H1 (cell line): ENCODE measurements around the gene IGLL5. TPM values are rescaled to one million over a fixed set of nuclear protein-coding genes. Genes with fewer than 3 reads are reported as not detected.

Experiments
- CTCF ChIA-PET: fragments of 300-600 bp; sonication (Branson Sonifier 250); formaldehyde crosslinking; loops from one replicate; lab custom pipeline; 2021; ENCODE audit not compliant: partially characterized antibody; lab: Charles Lee
- POLR2A ChIA-PET: fragments of 300-600 bp; sonication (Branson Sonifier 250); formaldehyde crosslinking; loops from one replicate; lab custom pipeline; 2021; ENCODE audit warnings: inconsistent platforms; ENCODE audit not compliant: partially characterized antibody; lab: Charles Lee
- DNase-seq, 2 experiments: peaks; one replicate each; pipeline versions ENCODE4 v3.0.0 to v3.0.0-alpha.2; 2010 to 2022; ENCODE audit warnings: low spot score in 2 of 2, low read depth in 1 of 2, mixed read lengths in 1 of 2
- FAIRE-seq: peaks from 2 replicates; lab custom pipeline; 2011; peaks lifted over from hg19 to GRCh38; lab: Jason Lieb, UNC
- H2AFZ ChIP-seq: 2 replicates; pipeline ENCODE4 v1.8.1; 2012; ENCODE audit warnings: low read length, inconsistent platforms
- H2AK5ac ChIP-seq: 2 replicates; pipeline ENCODE4 v1.6.1; 2013; ENCODE audit warnings: low read depth, low read length
- H2BK120ac ChIP-seq: replicated peaks from 2 replicates; pipeline ENCODE3; 2013; ENCODE audit warnings: low read depth, low read length, inconsistent platforms
- H2BK12ac ChIP-seq: 2 replicates; pipeline ENCODE4 v1.6.1; 2013; ENCODE audit warnings: low read depth, low read length
- H2BK15ac ChIP-seq: 2 replicates; pipeline ENCODE4 v1.6.1; 2013; ENCODE audit warnings: low read length
- H2BK20ac ChIP-seq: 2 replicates; pipeline ENCODE4 v1.6.1; 2013; ENCODE audit warnings: low read length
- H2BK5ac ChIP-seq: 2 replicates; pipeline ENCODE4 v1.6.1; 2013; ENCODE audit warnings: low read depth, low read length
- H3K14ac ChIP-seq: 2 replicates; pipeline ENCODE4 v1.6.1; 2013; ENCODE audit warnings: inconsistent platforms; ENCODE audit not compliant: insufficient read length
- H3K18ac ChIP-seq: 2 replicates; pipeline ENCODE4 v1.6.1; 2013; ENCODE audit warnings: low read length; ENCODE audit errors: extremely low read depth
- H3K23ac ChIP-seq: 2 replicates; pipeline ENCODE4 v1.6.1; 2013; ENCODE audit warnings: inconsistent platforms; ENCODE audit not compliant: insufficient read length
- H3K23me2 ChIP-seq: 2 replicates; pipeline ENCODE4 v1.6.1; 2013; ENCODE audit warnings: low read depth, low read length
- H3K27ac ChIP-seq: 2 replicates; pipeline ENCODE4 v1.6.1; 2011; ENCODE audit warnings: low read depth, low read length, inconsistent platforms
- H3K27me3 ChIP-seq, 4 experiments: replicated peaks in 1 of 4; 1 replicate in 1 of 4; 2 replicates in 3 of 4; pipeline versions ENCODE4 v1.6.1 to v1.8.1; 2011 to 2013; ENCODE audit warnings: low read length in 3 of 4, mild to moderate bottlenecking in 3 of 4, inconsistent platforms in 2 of 4, mixed read lengths in 2 of 4, moderate library complexity in 1 of 4; ENCODE audit not compliant: control insufficient read depth in 3 of 4, insufficient read depth in 3 of 4; ENCODE audit errors: extremely low read depth in 1 of 4
- H3K36me3 ChIP-seq, 4 experiments: 2 replicates each; pipeline versions ENCODE4 v1.6.1 to v1.8.1; 2011 to 2013; ENCODE audit warnings: mild to moderate bottlenecking in 4 of 4, low read length in 3 of 4, moderate library complexity in 2 of 4, control low read depth in 1 of 4, inconsistent platforms in 1 of 4; ENCODE audit not compliant: insufficient read depth in 4 of 4, control insufficient read depth in 2 of 4
- H3K4ac ChIP-seq: replicated peaks from 2 replicates; pipeline ENCODE3; 2013; ENCODE audit warnings: low read length, low read depth, mixed read lengths, inconsistent platforms; ENCODE audit not compliant: insufficient read length
- H3K4me1 ChIP-seq, 4 experiments: replicated peaks in 1 of 4; 1 replicate in 1 of 4; 2 replicates in 3 of 4; pipeline versions ENCODE4 v1.6.1 to v1.8.1; 2011 to 2013; ENCODE audit warnings: low read length in 3 of 4, inconsistent platforms in 2 of 4, mixed read lengths in 1 of 4; ENCODE audit not compliant: insufficient read depth in 4 of 4, control insufficient read depth in 3 of 4
- H3K4me2 ChIP-seq, 2 experiments: 2 replicates each; pipeline versions ENCODE4 v1.6.1 to v1.8.1; 2011 to 2013; ENCODE audit warnings: low read depth in 2 of 2, low read length in 2 of 2, control low read depth in 1 of 2, inconsistent platforms in 1 of 2, mild to moderate bottlenecking in 1 of 2; ENCODE audit not compliant: insufficient read depth in 1 of 2
- H3K4me3 ChIP-seq, 4 experiments: fragments of 200-600, 300-600 bp in 1 of 4; sonication (generic), shearing (Covaris generic), sonication (Bioruptor Twin) in 1 of 4; 2 replicates each; pipeline versions ENCODE4 v1.5.1 to v1.8.1; 2011 to 2016; ENCODE audit warnings: low read length in 4 of 4, low read depth in 3 of 4, control low read depth in 2 of 4, inconsistent platforms in 2 of 4, mild to moderate bottlenecking in 2 of 4, mixed read lengths in 1 of 4, moderate library complexity in 1 of 4; ENCODE audit not compliant: insufficient read depth in 2 of 4; ENCODE audit errors: extremely low read depth in 1 of 4
- H3K56ac ChIP-seq: replicated peaks from 2 replicates; pipeline ENCODE3; 2013; ENCODE audit warnings: low read depth, mild to moderate bottlenecking, mixed read lengths, low read length, inconsistent platforms; ENCODE audit not compliant: insufficient read length
- H3K79me1 ChIP-seq: 2 replicates; pipeline ENCODE4 v1.6.1; 2013; ENCODE audit warnings: low read depth, low read length, control low read depth
- H3K79me2 ChIP-seq, 2 experiments: 2 replicates each; pipeline versions ENCODE4 v1.6.1 to v1.8.1; 2012 to 2013; ENCODE audit warnings: low read length in 2 of 2, mild to moderate bottlenecking in 2 of 2, inconsistent platforms in 1 of 2; ENCODE audit not compliant: insufficient read depth in 2 of 2, control insufficient read depth in 1 of 2
- H3K9ac ChIP-seq, 4 experiments: replicated peaks in 1 of 4; 1 replicate in 1 of 4; 2 replicates in 3 of 4; pipeline versions ENCODE4 v1.6.1 to v1.8.1; 2011 to 2013; ENCODE audit warnings: low read depth in 3 of 4, low read length in 3 of 4, control low read depth in 2 of 4, mild to moderate bottlenecking in 2 of 4, moderate library complexity in 2 of 4, inconsistent platforms in 1 of 4; ENCODE audit errors: extremely low read depth in 1 of 4
- H3K9me3 ChIP-seq, 2 experiments: 2 replicates each; pipeline versions ENCODE4 v1.6.1 to v1.8.1; 2012 to 2013; ENCODE audit warnings: mild to moderate bottlenecking in 2 of 2, moderate library complexity in 2 of 2, control low read depth in 1 of 2, inconsistent platforms in 1 of 2, low read depth in 1 of 2, low read length in 1 of 2, mixed read lengths in 1 of 2; ENCODE audit not compliant: insufficient read depth in 2 of 2
- H4K20me1 ChIP-seq, 2 experiments: replicated peaks in 1 of 2; 2 replicates each; pipeline versions ENCODE3 to v1.8.1; 2011 to 2013; ENCODE audit warnings: inconsistent platforms in 2 of 2, low read length in 2 of 2, mild to moderate bottlenecking in 1 of 2; ENCODE audit not compliant: insufficient read depth in 2 of 2, control insufficient read depth in 1 of 2
- H4K5ac ChIP-seq: 2 replicates; pipeline ENCODE4 v1.6.1; 2013; ENCODE audit warnings: low read length, low read depth, mixed read lengths, inconsistent platforms; ENCODE audit not compliant: insufficient read length
- H4K8ac ChIP-seq: 2 replicates; pipeline ENCODE4 v1.8.0; 2013; ENCODE audit warnings: mild to moderate bottlenecking, moderate library complexity, low read length, inconsistent platforms; ENCODE audit not compliant: insufficient read depth; ENCODE audit errors: extremely low read depth
- H4K91ac ChIP-seq: replicated peaks from 2 replicates; pipeline ENCODE3; 2013; ENCODE audit warnings: low read length, mixed read lengths, inconsistent platforms; ENCODE audit not compliant: insufficient read length
- CEBPB ChIP-seq: IDR thresholded peaks from 2 replicates; pipeline ENCODE4 v1.6.1; 2012; ENCODE audit warnings: low read depth, low read length
- CREB1 ChIP-seq: IDR thresholded peaks from 2 replicates; pipeline ENCODE4 v1.6.1; 2012; ENCODE audit warnings: inconsistent platforms
- EGR1 ChIP-seq: IDR thresholded peaks from 2 replicates; pipeline ENCODE4 v1.6.1; 2011; ENCODE audit warnings: low read depth, low read length, borderline replicate concordance
- FOSL1 ChIP-seq: IDR thresholded peaks from 2 replicates; pipeline ENCODE4 v1.6.1; 2011; ENCODE audit warnings: mild to moderate bottlenecking, low read depth, low read length, moderate library complexity; ENCODE audit not compliant: insufficient read depth
- SRF ChIP-seq: IDR thresholded peaks from 2 replicates; pipeline ENCODE4 v1.6.1; 2011; ENCODE audit warnings: mild to moderate bottlenecking, low read depth, low read length, moderate library complexity
- TBP ChIP-seq: IDR thresholded peaks from 2 replicates; pipeline ENCODE4 v1.6.1; 2011; ENCODE audit warnings: low read depth, low read length, improper control_type of control experiment
- USF2 ChIP-seq: IDR thresholded peaks from 2 replicates; pipeline ENCODE4 v1.6.1; 2011; ENCODE audit warnings: low read length, improper control_type of control experiment
- WGBS, 2 experiments: shearing (Covaris generic) in 1 of 2; methylation state at CpG; one replicate each; pipeline versions ENCODE4 v1.1.6 to v1.1.7; 2013 to 2015; ENCODE audit warnings: low lambda C conversion rate in 2 of 2, mixed read lengths in 2 of 2, inconsistent platforms in 1 of 2, low coverage in 1 of 2, missing lambda C conversion rate in 1 of 2; ENCODE audit not compliant: insufficient replicate concordance in 2 of 2, insufficient coverage in 1 of 2, insufficient read length in 1 of 2; ENCODE audit errors: extremely low coverage in 1 of 2, missing lambda C conversion rate in 1 of 2; 5-methylcytosine and 5-hydroxymethylcytosine counted together
- polyA plus RNA-seq, 7 experiments: library from polyadenylated mRNA; depleted of rRNA in 3 of 7; stranded (reverse) in 5 of 7; unstranded in 2 of 7; fragments of >200 nt in 5 of 7; fragments of 200-250 nt in 2 of 7; gene quantifications; 1 replicate in 5 of 7; 2 replicates in 1 of 7; 4 replicates in 1 of 7; pipeline versions ENCODE4 v1.2.1 to v1.2.3, GENCODE V29; 2011 to 2013; ENCODE audit warnings: missing spikeins in 2 of 7, mixed read lengths in 2 of 7
- total RNA-seq: library from RNA; stranded (reverse); fragmentation: NEBNext Ultra II Directional; extraction: Animal tissue kit (Norgen Biotek cat#: 25700); gene quantifications from 2 replicates; pipeline ENCODE4 v1.2.1, GENCODE V29; 2021
- TF ChIP-seq, protein P1 (sequence below): IDR thresholded peaks from 2 replicates; pipeline ENCODE4 v1.6.1; 2012; ENCODE audit warnings: low read length, inconsistent platforms
- TF ChIP-seq, protein P2 (sequence below): IDR thresholded peaks from 2 replicates; pipeline ENCODE4 v1.6.1; 2012; ENCODE audit warnings: inconsistent platforms

Gene IGLL5
- total and polyA plus RNA-seq, 2 of the 8 experiments (the other 6 are each of a cell fraction or from before 2014, with no cell fraction given) = not detected

DNA sequence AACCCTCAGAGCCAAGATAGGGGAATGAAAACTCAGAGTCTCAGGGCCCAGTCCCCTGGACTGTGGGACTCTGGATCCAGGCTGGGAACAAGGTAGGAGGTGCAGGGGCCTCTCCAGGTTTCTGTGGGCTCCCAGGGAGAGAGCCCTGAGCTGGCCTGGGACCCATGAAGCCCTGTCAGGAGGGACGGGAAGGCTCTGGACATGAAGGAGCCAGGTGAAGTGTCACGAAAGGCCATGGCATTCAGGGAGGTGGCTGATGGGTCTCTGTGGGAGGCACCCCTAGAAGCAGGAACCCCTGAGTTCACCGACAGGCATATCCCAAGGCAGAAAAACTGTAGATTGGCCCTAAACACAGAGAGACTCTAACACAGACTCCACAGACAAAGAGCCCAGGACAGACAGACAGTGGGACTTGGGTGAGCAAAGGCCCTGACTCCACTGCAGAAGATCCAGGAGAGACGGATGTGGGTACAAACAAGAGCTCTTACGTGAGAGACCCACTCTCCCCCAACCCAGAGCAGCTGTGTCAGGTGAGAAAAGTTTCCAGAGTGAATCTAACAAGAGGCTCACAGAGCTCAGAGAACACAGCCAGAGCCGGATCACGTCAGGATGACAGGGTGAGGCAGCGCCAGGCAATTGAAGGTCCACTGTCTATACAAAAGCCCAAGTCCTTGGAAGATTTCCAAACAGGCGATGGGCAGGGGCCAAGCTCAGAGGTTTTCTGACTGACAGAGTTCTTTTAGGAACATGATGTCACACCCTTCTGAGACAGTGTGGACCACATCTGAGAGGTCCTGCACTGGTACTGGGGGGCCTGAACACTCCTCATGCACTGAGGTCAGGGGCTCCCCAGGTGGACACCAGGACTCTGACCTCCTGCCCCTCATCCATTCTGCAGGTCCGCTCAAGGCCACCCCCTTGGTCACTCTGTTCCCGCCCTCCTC is 27.4 kb downstream of the IGLL5 start:
- no peak overlapping the region for H3K9ac ChIP-seq
- POLR2A ChIA-PET = no interaction called here
- no peak overlapping the region for H4K8ac ChIP-seq
- no peak for DNase-seq
- no peak overlapping the region for H3K56ac ChIP-seq
- no peak overlapping the region for H2AFZ ChIP-seq
- H3K79me2 ChIP-seq = no peaks in the 10 kb centered on the region
- no peaks in the 10 kb centered on the region for H3K23me2 ChIP-seq
- H2AK5ac ChIP-seq = no peak overlapping the region
- H3K4me2 ChIP-seq = no peak overlapping the region
- H4K5ac ChIP-seq = no peak overlapping the region
- no peak overlapping the region for H3K18ac ChIP-seq
- no peak overlapping the region for H4K91ac ChIP-seq
- H3K27ac ChIP-seq = no peak overlapping the region
- H3K4ac ChIP-seq = no peak overlapping the region
- no peak overlapping the region for H2BK20ac ChIP-seq
- 87% methylated on average over 11 of the region's 11 CpGs; no CpG with 5 or more reads in 1 of the 2 experiments for WGBS, 2 experiments
- CTCF ChIA-PET = interaction anchor here (1.1 kb wide), 1 partner anchor 40 kb away, joined by 3 read pairs; no protein-coding TSS in a partner anchor
- H3K23ac ChIP-seq = no peak overlapping the region
- no peaks in the 10 kb centered on the region for H3K79me1 ChIP-seq
- no peak overlapping the region for H3K14ac ChIP-seq
- no peaks in the 10 kb centered on the region for H4K20me1 ChIP-seq
- no peak overlapping the region for H2BK15ac ChIP-seq
- FAIRE-seq = no peak
- no peak overlapping the region for H2BK5ac ChIP-seq
- H3K27me3 ChIP-seq = peaks cover 5 to 30% (median 23%) of the 10 kb centered on the region in 4 experiments; a peak in 6 of 7 replicates
- H3K4me3 ChIP-seq = no peak overlapping the region
- no peaks in the 10 kb centered on the region for H3K36me3 ChIP-seq
- no peaks in the 10 kb centered on the region for H3K4me1 ChIP-seq
- no peak overlapping the region for H2BK120ac ChIP-seq
- H2BK12ac ChIP-seq = no peak overlapping the region
- peaks cover 41 to 89% of the 10 kb centered on the region in 2 experiments for H3K9me3 ChIP-seq
- no peak for TF ChIP-seq CREB1
- TF ChIP-seq, protein P1, sequence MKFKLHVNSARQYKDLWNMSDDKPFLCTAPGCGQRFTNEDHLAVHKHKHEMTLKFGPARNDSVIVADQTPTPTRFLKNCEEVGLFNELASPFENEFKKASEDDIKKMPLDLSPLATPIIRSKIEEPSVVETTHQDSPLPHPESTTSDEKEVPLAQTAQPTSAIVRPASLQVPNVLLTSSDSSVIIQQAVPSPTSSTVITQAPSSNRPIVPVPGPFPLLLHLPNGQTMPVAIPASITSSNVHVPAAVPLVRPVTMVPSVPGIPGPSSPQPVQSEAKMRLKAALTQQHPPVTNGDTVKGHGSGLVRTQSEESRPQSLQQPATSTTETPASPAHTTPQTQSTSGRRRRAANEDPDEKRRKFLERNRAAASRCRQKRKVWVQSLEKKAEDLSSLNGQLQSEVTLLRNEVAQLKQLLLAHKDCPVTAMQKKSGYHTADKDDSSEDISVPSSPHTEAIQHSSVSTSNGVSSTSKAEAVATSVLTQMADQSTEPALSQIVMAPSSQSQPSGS = no peak
- TF ChIP-seq EGR1 = no peak
- TF ChIP-seq FOSL1 = no peak
- TF ChIP-seq TBP = no peak
- TF ChIP-seq CEBPB = no peak
- TF ChIP-seq, protein P2, sequence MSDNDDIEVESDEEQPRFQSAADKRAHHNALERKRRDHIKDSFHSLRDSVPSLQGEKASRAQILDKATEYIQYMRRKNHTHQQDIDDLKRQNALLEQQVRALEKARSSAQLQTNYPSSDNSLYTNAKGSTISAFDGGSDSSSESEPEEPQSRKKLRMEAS = no peak
- no peak for TF ChIP-seq USF2
- TF ChIP-seq SRF = no peak
